Muscle layer of duodenum (tissue), 2 donors: ENCODE measurements around the gene DNAJC7.

ENCODE experiments used
- H3K27ac ChIP-seq: one replicate; pipeline ENCODE4 v1.7.0; 2013; ENCODE audit warnings: mild to moderate bottlenecking, low read length
- H3K27me3 ChIP-seq: one replicate; pipeline ENCODE4 v1.7.0; 2013; ENCODE audit warnings: low read depth, mild to moderate bottlenecking, control low read depth, low read length
- H3K36me3 ChIP-seq, 2 donors: one replicate each; pipeline ENCODE4 v1.7.0; 2013; ENCODE audit warnings: low read length in 2 of 2, control low read depth in 1 of 2, mild to moderate bottlenecking in 1 of 2; ENCODE audit not compliant: insufficient read depth in 2 of 2, control insufficient read depth in 1 of 2
- H3K4me1 ChIP-seq, 2 donors: one replicate each; pipeline ENCODE4 v1.7.0; 2013; ENCODE audit warnings: low read length in 2 of 2, mild to moderate bottlenecking in 2 of 2, control low read depth in 1 of 2, moderate library complexity in 1 of 2; ENCODE audit not compliant: insufficient read depth in 2 of 2, control insufficient read depth in 1 of 2
- H3K4me3 ChIP-seq, 2 donors: one replicate each; pipeline ENCODE4 v1.7.0; 2013; ENCODE audit warnings: low read length in 2 of 2, low read depth in 1 of 2, mild to moderate bottlenecking in 1 of 2
- H3K9me3 ChIP-seq, 2 donors: one replicate each; pipeline ENCODE4 v1.7.0; 2013; ENCODE audit warnings: low read length in 2 of 2, control low read depth in 1 of 2, mild to moderate bottlenecking in 1 of 2; ENCODE audit not compliant: control insufficient read depth in 1 of 2
- donor health status: healthy.

Gene DNAJC7

GRCh38 chr17:42053731-42054500 is 36.7 kb upstream of the DNAJC7 start:
- Histone ChIP-seq H3K27ac (no peak overlapping the region), H3K9me3 (no peaks in the 10 kb centered on the region), H3K4me1 (no peaks in the 10 kb centered on the region), H3K36me3 (no peaks in the 10 kb centered on the region), H3K27me3 (peaks cover 6% of the 10 kb centered on the region), H3K4me3 (no peak overlapping the region)

DNA sequence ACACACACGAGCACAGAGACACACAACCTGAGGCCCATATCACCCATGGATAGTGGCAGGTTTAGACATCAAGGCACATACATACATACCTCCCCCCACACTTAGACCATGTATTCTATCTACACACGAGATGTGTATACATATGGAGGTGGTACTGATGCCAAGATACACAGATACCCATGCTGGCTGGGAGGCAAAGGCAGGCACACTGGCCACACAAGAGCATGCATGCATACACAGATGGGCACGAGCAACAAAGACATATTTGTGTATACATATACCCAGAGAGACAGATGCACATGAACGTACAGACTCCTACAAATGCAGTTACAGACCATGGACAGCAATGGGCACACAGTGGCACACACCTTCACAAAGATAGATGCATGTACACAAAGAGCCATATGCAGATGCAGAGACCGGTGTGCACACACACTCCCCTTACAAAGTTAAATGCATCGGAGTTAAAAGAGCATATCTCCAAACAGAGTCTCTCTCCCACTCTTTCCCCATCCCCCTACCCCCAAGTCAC is 35.2 kb upstream of the DNAJC7 start:
- H3K36me3 ChIP-seq, result no peaks in the 10 kb centered on the region
- peaks cover 6% of the 10 kb centered on the region for H3K27me3 ChIP-seq
- H3K27ac ChIP-seq, result no peak overlapping the region
- no peaks in the 10 kb centered on the region for H3K9me3 ChIP-seq
- no peaks in the 10 kb centered on the region for H3K4me1 ChIP-seq
- no peak overlapping the region for H3K4me3 ChIP-seq

GRCh38 chr17:42051645-42052044 is 34.4 kb upstream of the DNAJC7 start:
- Histone ChIP-seq H3K4me1 (no peaks in the 10 kb centered on the region), H3K27me3 (peaks cover 6% of the 10 kb centered on the region), H3K4me3 (no peak overlapping the region), H3K27ac (no peak overlapping the region), H3K36me3 (no peaks in the 10 kb centered on the region), H3K9me3 (no peaks in the 10 kb centered on the region)

- H3K36me3 ChIP-seq, result no peaks in the 10 kb centered on the region
Observed at GRCh38 chr17:42051013-42051400, 33.8 kb upstream of the DNAJC7 start.

GRCh38 chr17:42050393-42051012 is 33.3 kb upstream of the DNAJC7 start, which contains the start of gene C17orf113:
C17orf113 (minus strand) TSS chr17:42050601; CDS start chr17:42043376, 7,225 bp downstream.
- H3K36me3 ChIP-seq, result no peaks in the 10 kb centered on the region
- no peaks in the 10 kb centered on the region for H3K4me1 ChIP-seq
- H3K27me3 ChIP-seq, result peaks cover 6% of the 10 kb centered on the region
- no peak within 1 kb of the TSS for H3K27ac ChIP-seq
- peak within 1 kb of the TSS; percentile 49 to 57 for H3K4me3 ChIP-seq
- H3K9me3 ChIP-seq, result no peaks in the 10 kb centered on the region

More at GRCh38 chr17:42051013-42051400, 33.8 kb upstream of the DNAJC7 start:
- no peaks in the 10 kb centered on the region for H3K4me1 ChIP-seq
- H3K9me3 ChIP-seq, result no peaks in the 10 kb centered on the region
- peaks cover 6% of the 10 kb centered on the region for H3K27me3 ChIP-seq
- H3K27ac ChIP-seq, result no peak overlapping the region
- H3K4me3 ChIP-seq, result peak overlapping the region; percentile 30 to 37

GRCh38 chr17:42049834-42050392 is 32.7 kb upstream of the DNAJC7 start:
- H3K9me3 ChIP-seq, result no peaks in the 10 kb centered on the region
- peak overlapping the region; percentile 49 to 57 for H3K4me3 ChIP-seq
- H3K27me3 ChIP-seq, result peaks cover 6% of the 10 kb centered on the region
- H3K4me1 ChIP-seq, result no peaks in the 10 kb centered on the region
- no peak overlapping the region for H3K27ac ChIP-seq
- no peaks in the 10 kb centered on the region for H3K36me3 ChIP-seq

- Histone ChIP-seq H3K36me3 (no peaks in the 10 kb centered on the region), H3K4me1 (no peaks in the 10 kb centered on the region), H3K4me3 (no peak overlapping the region), H3K27me3 (no peaks in the 10 kb centered on the region), H3K9me3 (no peaks in the 10 kb centered on the region), H3K27ac (no peak overlapping the region)
Observed at GRCh38 chr17:42047343-42047742, 30.1 kb upstream of the DNAJC7 start.

- H3K4me1 ChIP-seq, result no peaks in the 10 kb centered on the region
- no peak overlapping the region for H3K4me3 ChIP-seq
- H3K36me3 ChIP-seq, result no peaks in the 10 kb centered on the region
- no peaks in the 10 kb centered on the region for H3K27me3 ChIP-seq
- no peaks in the 10 kb centered on the region for H3K9me3 ChIP-seq
- H3K27ac ChIP-seq, result no peak overlapping the region
Observed at GRCh38 chr17:42045719-42046118, 28.5 kb upstream of the DNAJC7 start.

- Histone ChIP-seq H3K4me3 (no peak overlapping the region), H3K27ac (no peak overlapping the region), H3K27me3 (no peaks in the 10 kb centered on the region), H3K9me3 (no peaks in the 10 kb centered on the region), H3K36me3 (no peaks in the 10 kb centered on the region), H3K4me1 (peaks cover 0 to 6% of the 10 kb centered on the region in 2 donors)
Observed at GRCh38 chr17:42042598-42043319, 25.5 kb upstream of the DNAJC7 start.

DNA sequence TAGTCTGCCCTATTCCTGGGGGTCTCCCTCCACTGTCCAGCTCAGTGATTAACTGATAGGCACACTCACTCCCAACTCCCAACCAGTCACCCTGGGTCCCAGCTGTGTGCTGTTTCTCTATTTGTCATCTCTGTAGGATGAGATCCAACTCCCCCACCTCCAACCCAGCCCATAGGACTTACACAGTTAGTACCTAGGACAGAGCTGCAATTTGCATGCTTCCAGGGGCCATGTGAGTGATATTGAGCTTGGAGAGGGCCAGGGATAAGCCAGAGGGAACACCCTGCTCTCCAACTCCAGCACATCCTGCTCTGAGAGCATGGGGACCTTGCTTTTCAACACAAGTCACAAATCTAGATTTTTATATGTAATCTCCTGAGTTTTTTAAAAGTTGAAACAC is 24.4 kb upstream of the DNAJC7 start:
- no peak overlapping the region for H3K4me3 ChIP-seq
- H3K27ac ChIP-seq, result no peak overlapping the region
- no peaks in the 10 kb centered on the region for H3K36me3 ChIP-seq
- H3K9me3 ChIP-seq, result no peaks in the 10 kb centered on the region
- H3K4me1 ChIP-seq, result peaks cover 0 to 6% of the 10 kb centered on the region in 2 donors
- H3K27me3 ChIP-seq, result no peaks in the 10 kb centered on the region

DNA sequence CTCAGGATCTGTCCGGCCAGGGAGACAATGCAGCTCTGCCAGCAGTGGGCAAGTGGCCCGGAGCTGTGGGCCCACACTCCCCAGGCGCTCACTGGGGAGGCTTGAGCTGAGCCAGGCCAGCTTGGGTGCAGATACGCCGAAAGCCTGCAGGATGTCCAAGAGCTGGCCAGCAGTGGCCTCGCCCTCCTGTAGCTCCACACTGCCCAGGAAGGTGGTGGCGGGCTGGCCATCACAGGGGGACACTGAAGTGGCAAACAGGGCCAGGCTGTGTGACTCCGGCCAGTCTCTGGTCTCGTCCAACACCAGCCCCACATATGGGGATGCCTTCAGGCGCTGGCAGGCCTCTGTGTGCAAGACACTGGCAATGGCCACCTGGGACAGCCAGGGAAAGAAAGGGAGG is 23.6 kb upstream of the DNAJC7 start:
- Histone ChIP-seq H3K36me3 (no peaks in the 10 kb centered on the region), H3K27ac (no peak overlapping the region), H3K4me1 (peaks cover 0 to 6% of the 10 kb centered on the region in 2 donors), H3K27me3 (no peaks in the 10 kb centered on the region), H3K4me3 (no peak overlapping the region), H3K9me3 (no peaks in the 10 kb centered on the region)
